Raji (cell line): Measurements from ENCODE around the gene MAGI2.

ENCODE experiments used
- POLR2A ChIP-seq: IDR thresholded peaks from 2 replicates; pipeline ENCODE4 v1.6.1; 2011; ENCODE audit warnings: low read depth, low read length, control low read depth; ENCODE audit not compliant: insufficient read depth

MAGI2 gene

DNA sequence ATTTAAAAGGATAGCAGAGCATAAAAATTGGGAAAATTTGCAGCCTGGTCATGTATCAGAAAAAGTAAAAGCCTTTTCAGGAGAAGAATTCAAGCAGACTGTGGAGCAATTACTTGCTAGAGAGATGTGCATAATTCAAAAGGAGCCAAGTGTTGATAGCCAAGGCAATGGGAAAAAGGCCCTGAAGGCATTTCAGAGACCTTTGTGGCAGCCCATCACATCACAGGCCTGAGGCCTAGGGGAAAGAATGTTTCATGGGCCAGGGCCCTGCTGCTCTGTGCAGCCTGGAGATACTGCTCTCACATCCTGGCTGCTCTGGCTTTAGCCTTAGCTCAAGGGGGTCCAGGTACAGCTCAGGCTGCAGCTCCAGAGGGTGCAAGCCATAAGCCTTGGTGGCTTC, 152.9 kb downstream of the MAGI2 start:
- TF ChIP-seq POLR2A = no peak

DNA sequence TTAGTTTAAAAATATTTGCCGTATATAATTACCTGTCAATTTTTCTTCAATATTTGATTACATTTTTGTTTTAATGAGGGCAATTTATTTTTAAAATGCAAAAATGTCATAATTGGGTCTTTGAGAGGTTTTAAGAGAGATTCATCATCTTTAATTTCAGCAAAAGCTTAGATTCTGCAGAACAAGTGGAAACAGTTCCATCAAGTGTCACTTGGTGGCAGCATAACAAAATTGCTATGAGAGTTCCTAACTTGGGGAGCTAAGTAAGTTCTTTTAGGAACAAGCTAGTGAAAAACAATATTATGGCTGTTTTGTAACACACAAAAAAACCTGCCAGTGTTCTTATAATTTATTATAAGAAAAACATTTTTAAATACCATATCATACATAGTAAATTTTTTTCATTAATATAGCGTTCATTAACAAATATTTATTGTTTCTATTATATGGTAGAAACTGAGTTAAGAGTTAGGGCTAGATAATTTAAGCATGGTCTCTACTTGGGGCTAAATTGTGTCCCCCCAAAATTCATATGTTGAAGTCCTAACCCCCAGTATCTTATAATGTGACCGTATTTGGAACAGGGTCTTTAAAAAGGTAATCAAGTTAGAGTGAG, 155.2 kb downstream of the MAGI2 start:
- TF ChIP-seq POLR2A = no peak

DNA sequence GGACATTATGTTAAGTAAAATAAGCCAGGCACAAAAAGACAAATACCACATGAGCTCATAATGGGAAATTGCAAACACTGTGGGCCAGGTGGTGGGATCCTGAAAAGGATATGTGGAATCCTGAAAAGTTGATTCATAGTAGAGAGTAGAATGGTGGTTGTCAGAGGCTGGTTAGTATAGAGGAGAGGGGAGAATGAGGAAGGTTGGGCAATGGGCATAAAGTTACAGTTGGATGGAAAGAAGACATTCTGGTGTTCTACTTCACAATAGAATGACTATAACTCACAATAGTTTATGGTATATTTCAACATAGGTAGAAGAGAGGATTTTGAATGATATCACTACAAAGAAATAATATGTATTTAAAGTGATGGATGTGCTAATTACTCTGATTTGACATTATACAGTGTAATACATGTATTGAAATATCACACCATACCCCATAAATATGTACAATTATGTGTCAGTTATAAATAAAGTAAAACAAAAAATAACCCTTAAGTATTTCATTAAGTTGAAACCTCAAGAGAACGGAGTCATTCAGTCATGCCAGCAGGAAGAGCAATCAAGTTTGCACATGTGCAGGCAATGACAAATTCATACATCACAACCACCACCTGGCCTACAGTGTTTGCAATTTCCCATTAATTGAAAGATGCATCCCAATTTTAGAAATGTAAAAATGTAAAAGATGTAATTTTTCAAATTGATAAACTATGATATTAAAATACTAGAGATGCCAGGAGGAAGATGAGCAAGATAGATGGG, 156.7 kb downstream of the MAGI2 start:
- TF ChIP-seq POLR2A = no peak

DNA sequence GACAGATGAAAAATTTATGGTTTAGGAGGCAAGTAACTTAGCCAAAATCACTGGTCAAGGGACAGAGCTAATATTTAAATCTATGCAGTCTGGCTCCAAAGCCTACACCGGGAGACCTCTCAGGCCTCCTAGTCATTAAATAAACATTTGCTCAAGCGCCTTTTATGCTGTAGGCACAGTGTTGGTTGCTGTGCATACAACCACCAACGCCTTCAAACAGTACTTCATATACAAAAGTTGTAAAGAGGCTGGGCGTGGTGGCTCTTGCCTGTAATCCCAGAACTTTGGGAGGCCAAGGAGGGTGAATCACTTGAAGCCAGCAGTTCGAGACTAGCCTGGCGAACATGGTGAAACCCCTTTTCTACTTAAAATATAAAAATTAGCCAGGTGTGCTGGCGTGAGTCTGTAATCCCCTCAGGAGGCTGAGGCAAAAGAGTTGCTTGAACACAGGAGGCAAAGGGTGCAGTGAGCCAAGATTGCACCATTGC, 159.8 kb downstream of the MAGI2 start:
- no peak for TF ChIP-seq POLR2A

DNA sequence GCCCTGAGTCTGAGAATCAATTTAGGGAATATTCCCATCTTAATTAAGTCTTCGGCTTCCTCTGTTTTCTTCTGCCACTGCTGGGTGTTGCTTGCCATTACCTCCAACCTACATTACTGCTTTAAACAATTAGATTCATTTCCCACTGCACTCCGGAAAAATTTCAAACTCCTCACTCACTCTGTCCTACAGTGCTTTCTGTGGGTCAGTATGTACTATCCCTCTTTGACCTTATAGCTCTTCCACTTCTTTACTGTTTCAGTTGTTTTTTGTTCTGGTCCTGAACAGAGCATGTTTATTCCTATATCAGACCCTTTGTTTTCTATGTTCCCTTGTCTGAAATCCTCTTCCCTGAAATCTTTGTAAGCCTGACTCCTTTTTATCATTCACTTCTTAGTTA, 160.6 kb downstream of the MAGI2 start:
- no peak for TF ChIP-seq POLR2A

DNA sequence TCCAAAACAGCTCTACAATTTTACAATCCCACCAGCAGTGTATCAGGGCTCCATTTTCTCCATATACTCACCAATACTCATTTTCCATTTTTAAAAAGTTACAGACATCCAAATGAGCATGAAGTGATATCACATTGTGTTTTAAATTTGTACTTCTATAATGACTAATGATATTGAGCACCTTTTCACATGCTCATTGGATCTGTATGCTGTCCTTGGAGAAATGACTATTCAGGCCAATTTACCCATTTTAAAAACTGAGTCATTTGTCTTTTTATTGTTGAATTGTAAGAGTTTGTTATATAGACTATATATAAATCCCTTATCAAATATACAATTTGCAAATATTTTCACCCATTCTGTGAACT, 162.0 kb downstream of the MAGI2 start:
- no peak for TF ChIP-seq POLR2A

DNA sequence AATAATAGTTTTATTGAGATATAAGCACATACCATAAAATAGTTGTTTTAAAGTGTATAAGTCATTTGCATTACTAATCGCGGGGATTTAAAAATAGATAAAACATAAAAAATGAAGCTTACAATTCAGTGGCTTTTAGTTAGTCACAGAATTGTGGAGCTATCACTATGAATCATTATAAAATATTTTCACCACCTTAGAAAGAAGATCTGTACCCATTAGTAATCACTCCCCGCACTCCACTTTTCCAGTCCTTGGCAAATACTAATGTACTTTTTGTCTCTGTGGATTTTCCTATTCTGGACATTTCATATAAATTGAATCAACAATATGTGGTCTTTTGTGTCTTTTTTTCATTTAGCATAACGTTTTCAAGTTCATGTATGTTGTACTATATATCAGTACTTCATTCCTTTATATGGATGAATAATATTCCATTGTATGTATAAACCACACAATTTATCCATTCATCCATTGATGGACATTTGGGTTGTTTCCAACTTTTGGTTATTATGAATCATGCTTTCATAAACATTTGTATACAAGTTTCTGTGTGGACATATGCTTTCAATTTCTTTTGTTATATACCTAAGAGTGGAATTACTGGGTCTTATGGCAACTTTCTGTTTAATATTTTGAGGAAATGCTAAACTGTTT, 162.5 kb downstream of the MAGI2 start:
- no peak for TF ChIP-seq POLR2A

DNA sequence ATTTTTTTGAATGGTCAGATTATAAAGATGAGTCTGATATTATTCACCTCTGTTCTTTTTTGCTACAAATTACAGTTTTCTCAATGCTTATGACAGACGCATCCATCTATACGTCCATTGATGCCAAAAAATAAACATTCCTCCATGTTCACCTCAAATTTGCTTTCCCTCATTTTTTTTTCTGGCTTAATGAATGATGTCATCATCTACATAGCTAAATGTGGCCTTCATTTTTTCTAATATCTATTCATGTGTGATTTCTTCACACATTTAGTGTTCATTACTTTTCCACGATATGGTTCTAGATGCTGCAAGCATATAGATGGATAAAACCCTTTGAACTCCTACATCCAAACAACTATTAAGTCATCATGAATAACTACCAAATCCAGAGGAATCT, 163.1 kb downstream of the MAGI2 start:
- TF ChIP-seq POLR2A = no peak

DNA sequence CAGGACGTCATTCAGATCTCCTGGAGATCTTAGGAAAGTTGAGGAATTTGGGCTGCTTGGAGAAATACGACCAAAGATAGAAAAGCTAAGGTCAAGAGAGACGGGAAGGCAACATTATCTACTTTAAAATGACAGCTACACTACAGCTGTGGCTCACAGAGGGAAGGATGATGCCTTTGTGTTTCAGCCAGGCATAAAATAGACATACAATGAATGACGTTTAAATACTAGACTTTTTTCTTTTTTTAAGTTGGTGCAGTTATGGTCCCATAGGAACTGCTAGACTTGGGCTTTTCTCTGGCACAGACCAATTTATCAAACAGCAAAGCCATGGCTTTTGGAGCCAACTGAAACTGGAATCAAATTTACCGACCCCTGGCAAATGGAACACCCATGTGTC, 164.8 kb downstream of the MAGI2 start:
- no peak for TF ChIP-seq POLR2A

DNA sequence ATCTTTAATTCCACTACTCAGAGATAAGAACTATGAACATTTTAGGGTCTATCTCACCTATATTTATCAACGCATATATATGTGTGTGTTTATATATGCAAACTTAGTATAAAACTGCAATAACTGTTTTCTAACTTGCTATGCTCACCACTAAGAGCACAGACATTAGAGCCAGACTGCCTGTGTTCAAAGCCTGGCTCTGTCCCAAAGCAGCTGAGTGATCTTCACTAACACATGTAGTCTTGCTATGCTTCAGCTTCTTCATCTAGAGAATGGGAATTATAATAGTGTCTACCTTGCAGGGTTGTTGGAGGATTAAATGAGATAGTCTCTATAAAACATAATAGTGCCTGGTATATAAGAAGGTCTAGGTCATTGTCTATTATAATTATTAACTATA, 165.5 kb downstream of the MAGI2 start:
- no peak for TF ChIP-seq POLR2A

DNA sequence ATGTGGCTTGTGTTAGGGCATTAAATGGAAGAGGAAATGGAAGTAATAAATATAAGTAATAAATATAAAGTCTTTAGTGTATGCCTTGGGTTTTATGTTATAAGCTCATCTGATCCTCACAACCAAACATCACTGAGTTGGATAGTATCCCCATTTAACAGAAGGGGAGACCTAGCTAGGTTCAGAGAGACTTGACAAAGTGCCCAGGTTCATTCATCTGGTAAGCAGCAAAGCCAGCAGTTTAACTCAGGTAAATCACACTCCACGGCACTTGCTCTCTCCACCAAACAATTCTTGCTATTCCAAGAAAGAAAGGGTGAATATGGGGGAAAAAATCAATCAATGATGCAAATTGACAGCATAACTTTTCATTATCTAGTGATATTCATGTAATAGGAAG, 167.3 kb downstream of the MAGI2 start:
- TF ChIP-seq POLR2A = no peak

DNA sequence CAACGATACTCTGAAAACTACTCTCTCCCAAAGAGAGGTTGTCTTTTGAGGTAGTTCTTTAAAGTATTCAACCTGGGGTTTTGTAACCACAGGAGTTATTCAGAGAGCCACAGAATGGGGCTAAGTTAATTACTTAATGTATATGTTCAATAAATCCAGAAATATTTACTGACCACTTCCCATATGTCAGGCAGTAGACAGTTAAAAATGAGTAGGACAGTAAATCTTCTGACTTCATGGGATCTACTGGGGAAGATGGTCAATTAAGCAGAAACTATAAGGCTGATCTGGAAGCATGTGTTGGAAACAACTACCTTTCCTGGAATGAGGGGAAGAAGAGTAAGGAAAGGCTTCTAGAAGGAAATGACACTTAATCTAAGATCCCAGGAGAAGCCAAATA, 167.7 kb downstream of the MAGI2 start:
- TF ChIP-seq POLR2A = no peak

DNA sequence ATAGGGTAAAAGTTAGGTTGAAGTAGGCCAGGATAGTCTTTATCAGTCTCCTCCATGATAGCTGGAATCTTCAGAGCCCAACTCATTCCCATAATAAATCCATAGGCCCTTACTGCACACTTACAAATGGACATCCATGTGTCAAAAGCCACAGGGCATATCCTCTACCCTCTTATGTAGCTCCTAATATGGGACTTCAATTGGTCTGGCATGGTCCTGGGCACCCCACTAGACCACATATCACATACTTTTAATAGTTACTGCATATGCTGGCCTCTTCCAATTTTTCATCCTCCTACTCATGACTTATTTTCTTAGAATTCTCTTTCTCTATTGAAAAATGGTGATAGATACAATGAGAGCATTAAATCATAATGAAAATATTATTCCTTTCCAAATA, 169.3 kb downstream of the MAGI2 start:
- no peak for TF ChIP-seq POLR2A

DNA sequence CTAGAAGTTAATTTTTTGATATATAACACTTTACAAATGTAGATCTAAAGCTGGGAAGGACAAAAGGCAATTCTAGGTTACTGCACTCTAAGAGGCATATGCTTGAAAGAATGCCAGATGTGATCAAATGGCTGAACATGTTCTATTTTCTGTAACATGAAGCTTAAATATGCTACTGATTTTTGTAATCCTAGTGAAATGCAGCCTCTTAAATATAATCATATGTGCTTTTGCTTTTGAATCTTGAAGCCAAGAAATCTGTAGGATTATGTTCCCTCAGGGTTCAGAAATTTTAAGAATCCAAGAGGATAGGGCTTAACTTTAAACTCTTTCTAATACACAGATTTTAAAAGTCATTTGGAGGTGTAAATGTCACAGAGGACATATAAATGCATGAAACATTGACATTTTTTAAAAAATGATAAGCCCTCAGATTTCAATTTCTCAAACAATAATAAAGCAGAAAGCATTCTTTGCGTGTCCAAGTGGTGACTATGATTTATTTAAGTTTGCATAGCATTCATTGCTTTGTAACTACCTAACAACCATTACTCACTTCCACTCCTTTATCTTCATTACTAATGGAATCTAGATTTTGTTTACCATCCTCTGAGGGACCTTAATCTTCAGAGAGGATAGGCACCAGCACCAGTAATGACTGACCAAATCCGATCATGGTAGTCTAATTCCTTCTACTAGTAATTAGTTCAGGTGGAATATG, 170.4 kb downstream of the MAGI2 start:
- no peak for TF ChIP-seq POLR2A

DNA sequence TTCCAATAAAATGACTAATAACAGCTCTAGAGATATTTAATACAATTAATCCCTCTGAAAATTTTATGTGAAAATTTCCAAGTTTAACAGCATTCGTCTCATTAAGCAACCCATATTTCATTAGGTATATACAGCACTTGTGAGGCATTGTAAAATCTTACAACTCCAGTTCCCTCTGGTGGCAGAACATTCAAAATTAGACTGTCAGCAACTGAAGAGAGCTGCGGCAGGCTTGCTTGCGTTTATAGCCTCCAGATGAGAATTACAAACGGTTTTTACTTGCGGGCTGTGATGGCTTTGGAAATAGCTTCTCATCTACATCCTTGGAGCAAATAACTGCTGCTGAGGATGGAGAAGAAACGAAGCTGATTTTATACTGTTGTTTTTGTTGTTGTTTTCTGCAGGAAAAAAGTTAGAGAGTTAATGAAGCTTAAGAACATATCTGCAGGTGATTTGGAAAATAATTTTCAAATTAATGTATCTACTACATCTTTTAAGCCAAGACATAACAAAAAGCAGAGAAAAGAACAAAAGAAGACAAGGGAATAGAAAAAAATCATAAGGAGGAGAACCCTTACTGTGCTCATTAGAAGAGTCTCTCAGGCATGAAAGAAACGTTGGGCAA, 171.3 kb downstream of the MAGI2 start:
- TF ChIP-seq POLR2A = no peak
